KMS-11 (cell line): Measurements from ENCODE around the gene SOX18.

Source experiments
- H2AFZ ChIP-seq: fragments of 200-600 bp; sonication (generic); 2 replicates; pipeline ENCODE4 v1.6.1; 2016; ENCODE audit warnings: antibody characterized with exemption, mixed run types, low read depth
- H3K27ac ChIP-seq: fragments of 200-600 bp; sonication (generic); 2 replicates; pipeline ENCODE4 v1.6.1; 2016; ENCODE audit warnings: mild to moderate bottlenecking, mixed run types
- H3K27me3 ChIP-seq: fragments of 200-600 bp; sonication (generic); 2 replicates; pipeline ENCODE4 v1.6.1; 2017; ENCODE audit warnings: mild to moderate bottlenecking, low read depth, mixed run types, moderate library complexity; ENCODE audit not compliant: insufficient read depth
- H3K36me3 ChIP-seq: fragments of 200-600 bp; sonication (generic); 2 replicates; pipeline ENCODE4 v1.6.1; 2017; ENCODE audit warnings: mild to moderate bottlenecking, mixed run types; ENCODE audit not compliant: insufficient read depth
- H3K4me1 ChIP-seq: fragments of 200-600 bp; sonication (generic); 2 replicates; pipeline ENCODE4 v1.6.1; 2016; ENCODE audit warnings: mild to moderate bottlenecking, low read depth, mixed run types; ENCODE audit not compliant: poor library complexity, severe bottlenecking
- H3K4me2 ChIP-seq: fragments of 200-600 bp; sonication (generic); 2 replicates; pipeline ENCODE4 v1.7.0; 2016; ENCODE audit warnings: mild to moderate bottlenecking, mixed run types
- H3K4me3 ChIP-seq: fragments of 200-600 bp; sonication (generic); IDR thresholded peaks from 2 replicates; pipeline ENCODE4 v1.6.1; 2017; ENCODE audit warnings: low read depth, low read length, mixed read lengths; ENCODE audit not compliant: insufficient read depth
- H3K79me2 ChIP-seq: fragments of 200-600 bp; sonication (generic); 2 replicates; pipeline ENCODE4 v1.6.1; 2016; ENCODE audit warnings: low read depth, mixed run types; ENCODE audit not compliant: insufficient read depth
- H3K9ac ChIP-seq: fragments of 200-600 bp; sonication (generic); 2 replicates; pipeline ENCODE4 v1.6.1; 2016; ENCODE audit warnings: mild to moderate bottlenecking, mixed run types
- H4K20me1 ChIP-seq: fragments of 200-600 bp; sonication (generic); 2 replicates; pipeline ENCODE4 v1.6.1; 2016; ENCODE audit warnings: mild to moderate bottlenecking, mixed run types; ENCODE audit not compliant: insufficient read depth
- CTCF ChIP-seq: fragments of 200-600 bp; sonication (generic); conservative IDR thresholded peaks from 2 replicates; pipeline ENCODE4 v1.6.1; 2017; ENCODE audit warnings: low read depth, mild to moderate bottlenecking, antibody characterized with exemption, low read length, moderate library complexity, mixed read lengths

Gene SOX18

DNA sequence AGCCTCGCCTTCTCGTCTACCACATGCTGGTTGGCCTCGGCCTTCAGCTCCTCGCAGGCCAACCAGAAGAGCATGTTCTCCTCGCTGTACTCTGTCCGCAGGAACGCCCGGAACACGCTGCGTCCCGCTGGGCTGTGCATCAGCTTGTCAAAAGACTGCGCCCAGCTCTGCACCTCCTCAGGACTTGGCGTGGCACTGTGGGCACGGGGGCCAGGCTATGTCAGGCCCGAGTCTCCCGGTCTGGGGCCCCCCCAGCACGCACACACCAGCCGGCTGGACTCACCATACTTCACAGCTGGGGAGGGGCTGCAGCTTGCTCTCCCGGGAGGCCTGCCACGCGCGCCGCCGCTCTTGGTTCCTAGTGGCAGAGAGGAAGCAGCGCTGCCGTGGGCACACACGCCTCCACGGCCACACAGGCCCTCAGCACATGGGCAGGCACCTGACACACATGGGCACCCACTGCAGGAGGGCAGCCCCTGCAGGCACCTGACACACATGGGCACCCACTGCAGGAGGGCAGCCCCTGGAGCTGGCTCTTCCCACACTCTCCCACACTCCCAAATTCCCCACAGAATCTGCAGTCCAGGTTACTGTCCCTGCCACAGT lies 24.8 kb upstream of the SOX18 start:
- no peak overlapping the region for H3K9ac ChIP-seq
- H3K27ac ChIP-seq: no peak overlapping the region
- H4K20me1 ChIP-seq: no peaks in the 10 kb centered on the region
- TF ChIP-seq CTCF: no peak
- no peaks in the 10 kb centered on the region for H3K79me2 ChIP-seq
- H3K4me2 ChIP-seq: no peak overlapping the region
- H3K4me3 ChIP-seq: no peak overlapping the region
- 0 out of 2 replicates have a peak, but pooled peaks cover 3% of the 10 kb centered on the region for H3K27me3 ChIP-seq
- no peak overlapping the region for H2AFZ ChIP-seq
- no peaks in the 10 kb centered on the region for H3K36me3 ChIP-seq
- peaks cover 20% of the 10 kb centered on the region for H3K4me1 ChIP-seq

- H4K20me1 ChIP-seq: no peaks in the 10 kb centered on the region
- H3K79me2 ChIP-seq: no peaks in the 10 kb centered on the region
- no peaks in the 10 kb centered on the region for H3K27me3 ChIP-seq
- no peaks in the 10 kb centered on the region for H3K36me3 ChIP-seq
- H2AFZ ChIP-seq: no peak overlapping the region
- H3K4me3 ChIP-seq: no peak overlapping the region
- H3K4me2 ChIP-seq: no peak overlapping the region
- H3K27ac ChIP-seq: no peak overlapping the region
- H3K9ac ChIP-seq: no peak overlapping the region
- peaks cover 17% of the 10 kb centered on the region for H3K4me1 ChIP-seq
- no peak for TF ChIP-seq CTCF
Observed at GRCh38 chr20:64073476-64074183, 24.2 kb upstream of the SOX18 start.

GRCh38 chr20:64072498-64073063 lies 23.1 kb upstream of the SOX18 start:
- Histone ChIP-seq H4K20me1 (no peaks in the 10 kb centered on the region), H3K27me3 (no peaks in the 10 kb centered on the region), H3K4me3 (no peak overlapping the region), H3K36me3 (no peaks in the 10 kb centered on the region), H2AFZ (no peak overlapping the region), H3K27ac (no peak overlapping the region), H3K4me1 (peaks cover 7% of the 10 kb centered on the region), H3K4me2 (no peak overlapping the region), H3K9ac (no peak overlapping the region), H3K79me2 (no peaks in the 10 kb centered on the region)
- TF ChIP-seq CTCF: no peak

DNA sequence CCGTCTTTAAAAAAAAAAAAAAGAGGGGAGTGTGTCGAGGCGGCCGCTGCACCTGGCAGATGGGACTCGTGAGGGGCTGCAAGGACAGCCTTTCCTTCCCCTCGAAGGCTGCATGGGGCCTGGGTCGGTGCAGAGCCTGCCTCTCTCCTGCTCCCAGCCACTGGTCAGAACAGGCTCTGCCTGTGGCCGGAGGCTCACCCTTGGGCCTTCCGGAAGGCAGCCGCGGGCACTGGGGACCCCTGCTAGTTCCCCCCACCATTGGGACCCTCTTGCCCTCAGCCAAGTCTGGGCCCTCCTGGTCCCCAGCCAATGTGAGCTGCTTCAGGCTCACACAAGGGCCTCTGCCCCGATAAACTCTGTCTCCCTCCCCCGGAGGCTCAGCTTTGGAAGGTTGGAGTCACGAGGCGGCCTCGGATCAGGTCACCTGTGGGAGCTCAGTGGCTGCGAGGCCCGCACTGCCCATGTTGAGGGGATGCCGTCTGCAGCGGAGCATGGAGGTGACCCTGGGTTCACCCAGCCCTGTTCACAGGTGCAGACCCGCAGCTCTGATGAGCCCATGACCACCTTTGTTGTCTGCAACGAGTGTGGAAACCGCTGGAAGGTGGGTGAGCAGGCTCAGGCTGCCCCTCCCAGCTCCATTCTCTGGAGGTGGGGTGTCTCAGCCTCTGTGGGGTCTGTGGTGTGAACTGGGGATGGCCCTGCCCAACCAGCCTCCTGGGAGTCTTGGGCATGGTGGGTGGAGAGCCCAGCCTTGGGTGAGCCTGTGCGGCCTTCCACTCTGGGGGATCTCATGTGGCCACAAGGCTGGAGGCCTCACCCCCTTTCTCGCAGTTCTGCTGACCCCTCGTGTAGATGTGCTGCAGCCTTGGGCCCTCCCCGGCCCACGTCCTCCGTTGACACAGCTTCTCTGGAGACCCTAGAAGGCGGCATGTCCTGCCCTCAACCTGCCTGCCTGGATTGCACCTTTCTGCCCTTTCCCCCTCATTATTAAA lies 22.2 kb upstream of the SOX18 start:
- Histone ChIP-seq H3K4me2 (no peak overlapping the region), H3K4me1 (peaks cover 10% of the 10 kb centered on the region), H3K27ac (no peak overlapping the region), H3K79me2 (no peaks in the 10 kb centered on the region), H3K36me3 (no peaks in the 10 kb centered on the region), H3K9ac (no peak overlapping the region), H3K4me3 (no peak overlapping the region), H2AFZ (no peak overlapping the region), H4K20me1 (no peaks in the 10 kb centered on the region), H3K27me3 (no peaks in the 10 kb centered on the region)
- TF ChIP-seq CTCF: no peak
